Stomach (tissue), 9 donors: ENCODE measurements around the gene PRKCD. TPM values are rescaled to one million over a fixed set of nuclear protein-coding genes. Genes with fewer than 3 reads are reported as not detected.
A peak's percentile ranks its signal among the peaks of the same experiment; 100 is the strongest.

Source experiments
- DNase-seq, 2 donors: peaks; one replicate each; pipeline versions ENCODE4 v3.0.0 to v3.0.0-alpha.2; 2013 to 2019
- H3K27ac ChIP-seq, 5 donors: fragments of 200-600 bp in 4 of 5; sonication (generic) in 4 of 5; one replicate each; pipeline ENCODE4 v1.5.1; 2013 to 2019; ENCODE audit warnings: mild to moderate bottlenecking in 1 of 5, moderate library complexity in 1 of 5
- H3K27me3 ChIP-seq, 3 donors: fragments of 200-600 bp; sonication (generic); one replicate each; pipeline ENCODE4 v1.5.1; 2017 to 2019; ENCODE audit warnings: mixed run types in 1 of 3
- H3K36me3 ChIP-seq, 4 donors: fragments of 200-600 bp; sonication (generic); 1 replicate in 3 of 4; 2 replicates in 1 of 4; pipeline ENCODE4 v1.5.1; 2016 to 2019
- H3K4me1 ChIP-seq, 4 donors: fragments of 200-600 bp; sonication (generic); one replicate each; pipeline ENCODE4 v1.5.1; 2016 to 2019
- H3K4me3 ChIP-seq, 4 donors: fragments of 200-600 bp; sonication (generic) in 3 of 4; one replicate each; pipeline ENCODE4 v1.5.1; 2016 to 2019; ENCODE audit warnings: mild to moderate bottlenecking in 1 of 4
- H3K9me3 ChIP-seq, 4 donors: fragments of 200-600 bp; sonication (generic); one replicate each; pipeline ENCODE4 v1.5.1; 2016 to 2019
- CTCF ChIP-seq, 7 experiments: fragments of 450-650 bp in 4 of 7; fragments of 200-600 bp in 3 of 7; sonication (generic) in 3 of 7; IDR thresholded peaks; one replicate each; pipeline ENCODE4 v1.5.1; 2016 to 2019; ENCODE audit warnings: antibody characterized with exemption in 7 of 7, control low read depth in 2 of 7, mild to moderate bottlenecking in 1 of 7
- EP300 ChIP-seq: sonication (generic); formaldehyde crosslinking; IDR thresholded peaks from one replicate; pipeline ENCODE4 v1.6.1; 2017; ENCODE audit warnings: antibody characterized with exemption
- POLR2A ChIP-seq, 4 donors: fragments of 450-650 bp; IDR thresholded peaks; one replicate each; pipeline ENCODE4 v1.6.1; 2016; ENCODE audit warnings: antibody characterized with exemption in 4 of 4, control low read depth in 2 of 4, mild to moderate bottlenecking in 1 of 4, moderate library complexity in 1 of 4
- POLR2AphosphoS5 ChIP-seq, 3 donors: sonication (generic); formaldehyde crosslinking; IDR thresholded peaks; one replicate each; pipeline ENCODE4 v1.6.1; 2016; ENCODE audit warnings: antibody characterized with exemption in 3 of 3
- WGBS, 5 donors: extraction: QIAGEN DNeasy Blood & Tissue Kit in 3 of 5; methylation state at CpG; one replicate each; pipeline versions ENCODE4 v1.1.5 to v1.1.7; 2013 to 2018; 5-methylcytosine and 5-hydroxymethylcytosine counted together
- intact Hi-C: fragments of 100-400 bp; cut with DNase I; formaldehyde crosslinking; loops from one replicate; pipeline ENCODE4 v1.15.1; 2023; ENCODE audit warnings: low total_unique reads
- polyA plus RNA-seq, 3 donors: library from polyadenylated mRNA; stranded (reverse); fragments of 200-250 nt; gene quantifications; one replicate each; pipeline ENCODE4 v1.2.3, GENCODE V29; 2013
- total RNA-seq, 5 donors: library from RNA; depleted of rRNA; stranded (reverse); fragments of >200 nt; gene quantifications; one replicate each; pipeline versions ENCODE4 v1.1.0 to v1.2.3, GENCODE V29; 2014 to 2016
- donor health status: healthy with polysubstance abuse.
- donor health status: Bipolar disorder and iron deficiency.
- donor health status: healthy.

Gene PRKCD
- total and polyA plus RNA-seq, 8 donors = 15.6 to 117 (median 37.2) TPM

- intact Hi-C loops = no loop called here
- peak overlapping the region in 2 of 4 donors; percentile 25 to 29 for H3K4me3 ChIP-seq
- H3K4me1 ChIP-seq = peaks cover 59 to 97% (median 89%) of the 10 kb centered on the region in 4 donors
- H3K27me3 ChIP-seq = no peaks in the 10 kb centered on the region
- peaks cover 15 to 43% (median 35%) of the 10 kb centered on the region in 4 donors for H3K36me3 ChIP-seq
- DNase-seq = no peak
- WGBS, 5 donors = 47 to 69% (median 56%) methylated on average over 10 to 17 of the region's 17 CpGs
- TF ChIP-seq EP300 (no peak), CTCF (IDR thresholded peaks at IDR 0.05) (no peak), POLR2AphosphoS5 (IDR thresholded peaks at IDR 0.05) (no peak), POLR2A (IDR thresholded peaks at IDR 0.05) (no peak)
- peak overlapping the region in 3 of 5 donors; percentile 46 to 77 (median 71) for H3K27ac ChIP-seq
- H3K9me3 ChIP-seq = no peaks in the 10 kb centered on the region
Observed at GRCh38 chr3:53170325-53171063, 9.5 kb downstream of the PRKCD start.

- TF ChIP-seq EP300 = no peak
- no peak for TF ChIP-seq POLR2A (IDR thresholded peaks at IDR 0.05)
- Histone ChIP-seq H3K27ac (peak overlapping the region in 4 of 5 donors; percentile 37 to 77 (median 58)), H3K4me3 (peak overlapping the region in 2 of 4 donors; percentile 6 to 29), H3K27me3 (no peaks in the 10 kb centered on the region), H3K4me1 (peaks cover 54 to 97% (median 86%) of the 10 kb centered on the region in 4 donors), H3K9me3 (no peaks in the 10 kb centered on the region), H3K36me3 (peaks cover 18 to 43% (median 38%) of the 10 kb centered on the region in 4 donors)
- intact Hi-C loops = no loop called here
- DNase-seq = peak in 1 of 2 donors; percentile 66
- 40 to 63% (median 47%) methylated on average over 5 to 7 of the region's 7 CpGs for WGBS, 5 donors
Observed at GRCh38 chr3:53171064-53171418, 10.0 kb downstream of the PRKCD start.

GRCh38 chr3:53171827-53172505 is 11.0 kb downstream of the PRKCD start:
- H3K9me3 ChIP-seq = no peaks in the 10 kb centered on the region
- intact Hi-C loops = no loop called here
- peak overlapping the region; percentile 37 to 77 (median 40) for H3K27ac ChIP-seq
- H3K36me3 ChIP-seq = peaks cover 18 to 47% (median 41%) of the 10 kb centered on the region in 4 donors
- no peaks in the 10 kb centered on the region for H3K27me3 ChIP-seq
- TF ChIP-seq EP300 (no peak), POLR2AphosphoS5 (IDR thresholded peaks at IDR 0.05) (no peak), CTCF (IDR thresholded peaks at IDR 0.05) (no peak), POLR2A (IDR thresholded peaks at IDR 0.05) (no peak)
- H3K4me1 ChIP-seq = peaks cover 46 to 93% (median 78%) of the 10 kb centered on the region in 4 donors
- H3K4me3 ChIP-seq = peak overlapping the region in 2 of 4 donors; percentile 5 to 13
- 43 to 60% (median 50%) methylated on average over 7 of the region's 7 CpGs for WGBS, 5 donors
- no peak for DNase-seq

- no peak for TF ChIP-seq CTCF (IDR thresholded peaks at IDR 0.05)
- TF ChIP-seq POLR2A (IDR thresholded peaks at IDR 0.05) = no peak
- TF ChIP-seq EP300 = no peak
- Histone ChIP-seq H3K36me3 (peaks cover 18 to 56% (median 47%) of the 10 kb centered on the region in 4 donors), H3K27ac (peak overlapping the region in 4 of 5 donors; percentile 15 to 77 (median 43)), H3K9me3 (no peaks in the 10 kb centered on the region), H3K4me1 (peaks cover 37 to 81% (median 67%) of the 10 kb centered on the region in 4 donors), H3K27me3 (no peaks in the 10 kb centered on the region), H3K4me3 (no peak overlapping the region)
- 59 to 77% (median 65%) methylated on average over 5 of the region's 5 CpGs for WGBS, 5 donors
- intact Hi-C loops = no loop called here
- DNase-seq = no peak
Observed at GRCh38 chr3:53173107-53173506, 12.1 kb downstream of the PRKCD start.
